Retina (tissue), 1 donor: Measurements from ENCODE around the gene SCUBE2.
"Not testable (repeated sequence)": the region's sequence is repeated elsewhere in the genome, so short reads cannot be mapped to it uniquely, and the experiment has no call there.

Experiments used
- DNase-seq: peaks from one replicate; pipeline ENCODE4 v3.0.0-alpha.2; 2016

Gene SCUBE2

GRCh38 chr11:9040410-9040809, 51.0 kb downstream of the SCUBE2 start:
- DNase-seq: no peak

DNA sequence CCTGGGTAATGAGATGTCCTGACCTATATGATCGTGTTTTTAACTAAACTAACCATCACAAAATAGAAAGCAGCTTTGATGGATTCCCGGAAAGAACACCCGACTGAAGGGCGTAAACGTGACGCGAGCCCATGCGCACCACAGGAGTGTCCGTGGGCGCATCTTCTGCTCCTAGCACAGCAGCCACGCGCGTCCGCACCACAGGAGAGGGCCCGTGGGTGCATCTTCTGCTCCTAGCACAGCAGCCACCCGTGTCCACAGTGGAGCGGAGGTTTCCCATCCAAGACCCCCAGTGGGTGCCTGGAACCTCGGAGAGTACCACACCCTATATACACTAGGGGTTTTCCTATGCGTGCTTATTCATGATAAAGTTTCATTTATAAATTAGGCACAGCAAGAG, 51.5 kb downstream of the SCUBE2 start:
- DNase-seq: no peak

DNA sequence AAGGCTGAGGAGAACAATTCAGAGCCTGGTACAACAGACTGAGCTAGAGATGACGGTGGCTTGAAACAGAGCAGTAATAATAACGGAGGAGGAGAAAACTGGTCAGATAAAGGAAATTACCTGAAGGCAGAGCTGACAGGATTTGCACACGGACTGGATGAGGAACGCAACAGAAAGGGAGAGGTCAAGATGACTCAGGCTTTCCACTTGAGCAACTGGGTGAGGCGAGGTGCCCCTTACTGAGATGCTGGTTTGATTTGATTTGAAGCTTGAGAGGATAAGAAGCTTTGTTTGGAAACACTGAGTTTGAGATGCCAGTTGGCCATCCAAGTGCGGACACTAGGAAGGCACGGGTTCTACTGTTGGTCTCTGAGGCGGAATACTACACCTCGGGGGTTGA, 52.2 kb downstream of the SCUBE2 start:
- no peak for DNase-seq

GRCh38 chr11:9038541-9038940, 52.9 kb downstream of the SCUBE2 start:
- no peak for DNase-seq

- no peak for DNase-seq
Measured at GRCh38 chr11:9037963-9038362, 53.4 kb downstream of the SCUBE2 start.

- DNase-seq: peak; percentile 57
Measured at GRCh38 chr11:9037046-9037780, 54.2 kb downstream of the SCUBE2 start.

- DNase-seq: no peak
Measured at GRCh38 chr11:9030601-9031000, 60.8 kb downstream of the SCUBE2 start.

DNA sequence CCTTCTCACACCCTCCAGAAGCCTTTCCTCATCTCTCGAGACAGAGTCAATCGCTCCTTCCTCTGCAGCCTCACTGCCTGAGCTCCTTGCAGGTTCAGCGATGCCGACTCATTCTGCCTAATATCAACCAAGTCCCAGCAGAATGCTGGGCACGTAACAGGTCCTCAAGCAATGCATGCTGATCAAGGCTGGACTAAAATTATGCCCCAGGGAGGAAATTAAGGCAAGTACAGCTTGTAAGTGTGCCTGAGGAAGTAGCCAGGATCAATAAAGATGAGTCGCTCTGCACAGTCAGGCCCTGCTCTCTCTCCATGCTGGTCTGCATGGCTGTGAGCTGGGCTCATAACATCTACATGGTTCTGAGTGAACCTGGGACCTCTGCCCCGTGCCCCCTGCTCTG, 62.0 kb downstream of the SCUBE2 start:
- DNase-seq: peak; percentile 21

DNA sequence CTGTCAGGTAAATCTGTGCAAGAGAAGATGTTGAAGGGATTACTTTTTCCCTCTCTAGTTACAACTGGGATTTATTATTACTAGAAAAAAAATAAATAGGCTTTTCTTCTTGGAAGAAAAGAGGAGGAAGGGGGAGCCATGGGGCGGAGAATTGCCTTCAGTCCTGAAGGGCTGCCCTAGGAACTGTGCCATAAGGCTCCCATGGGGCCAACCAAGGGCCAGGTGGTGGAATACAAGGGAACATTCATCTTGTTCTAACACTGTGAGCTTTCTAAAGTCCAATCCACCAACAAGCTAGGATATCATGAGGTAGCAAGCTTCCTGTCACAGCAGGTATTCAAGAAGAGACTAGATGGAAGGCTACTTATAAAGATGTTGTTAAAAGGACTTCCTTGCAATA, 62.8 kb downstream of the SCUBE2 start:
- no peak for DNase-seq

DNA sequence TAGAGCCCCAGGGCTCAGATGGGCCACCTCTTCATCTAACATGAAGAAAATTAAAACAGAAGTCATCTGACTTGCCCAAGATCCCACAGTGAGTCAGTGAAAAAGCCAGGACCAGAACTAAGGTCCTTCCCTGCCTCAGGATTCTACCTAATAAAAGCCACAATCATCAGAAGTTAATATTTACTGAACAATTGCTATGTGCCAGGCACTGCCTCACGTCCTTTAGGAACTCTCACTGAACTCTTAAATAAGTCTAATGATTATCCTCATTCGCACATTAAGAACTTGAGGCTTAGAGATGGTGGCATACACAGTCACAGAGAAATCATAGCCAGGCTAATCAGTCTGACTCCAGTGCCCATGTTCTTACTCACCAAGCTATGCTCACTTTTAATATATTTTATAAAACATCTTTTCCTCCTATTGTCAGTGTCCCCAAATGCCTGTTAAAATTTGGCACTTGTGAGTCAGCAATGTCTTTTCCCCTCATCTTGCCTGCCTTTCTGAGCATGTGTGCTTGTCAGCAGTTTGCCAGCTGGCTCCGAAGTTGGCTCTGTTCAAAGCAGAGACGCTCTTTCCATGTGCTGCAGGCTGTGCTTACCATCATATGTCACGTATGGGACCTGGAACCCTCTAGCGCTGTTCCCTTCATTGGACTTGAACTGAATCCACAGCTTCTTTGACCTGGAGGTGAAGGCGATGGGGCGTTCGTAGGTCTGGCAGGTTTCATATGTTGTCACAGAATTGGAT, 66.1 kb downstream of the SCUBE2 start:
- no peak for DNase-seq

DNA sequence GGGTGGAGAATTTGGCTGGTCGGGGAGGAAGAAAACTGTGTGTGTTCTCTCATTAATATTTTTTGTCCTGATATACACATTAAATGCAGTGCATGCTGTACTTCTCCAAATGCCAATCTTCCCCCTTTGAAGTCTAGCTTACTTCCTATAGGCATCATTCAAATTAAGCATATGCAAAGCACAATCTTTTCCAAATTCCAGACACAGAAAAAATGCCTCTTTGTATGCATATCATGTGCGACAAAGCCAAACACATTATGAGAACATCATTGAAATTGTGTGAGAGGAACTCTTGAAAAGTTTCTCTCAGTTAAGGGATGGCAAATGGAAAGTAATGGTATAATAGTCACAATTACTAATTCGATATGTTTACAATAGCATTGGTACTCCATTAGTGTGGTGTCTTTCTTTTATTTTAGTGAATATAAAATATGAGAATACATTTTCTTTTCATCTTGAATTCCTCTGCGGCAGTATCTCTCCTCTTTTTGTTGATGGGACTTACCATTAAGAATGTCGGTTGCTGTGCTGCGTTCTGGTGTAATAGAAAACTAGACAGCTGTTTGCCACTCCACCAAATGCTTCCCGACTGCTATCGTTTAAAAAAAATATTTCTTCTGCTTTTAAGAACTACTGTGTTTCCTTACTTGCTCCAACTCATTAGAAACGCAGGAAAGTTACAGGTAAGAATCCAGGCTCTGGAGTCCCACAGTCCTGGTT, 68.3 kb downstream of the SCUBE2 start:
- no peak for DNase-seq

DNA sequence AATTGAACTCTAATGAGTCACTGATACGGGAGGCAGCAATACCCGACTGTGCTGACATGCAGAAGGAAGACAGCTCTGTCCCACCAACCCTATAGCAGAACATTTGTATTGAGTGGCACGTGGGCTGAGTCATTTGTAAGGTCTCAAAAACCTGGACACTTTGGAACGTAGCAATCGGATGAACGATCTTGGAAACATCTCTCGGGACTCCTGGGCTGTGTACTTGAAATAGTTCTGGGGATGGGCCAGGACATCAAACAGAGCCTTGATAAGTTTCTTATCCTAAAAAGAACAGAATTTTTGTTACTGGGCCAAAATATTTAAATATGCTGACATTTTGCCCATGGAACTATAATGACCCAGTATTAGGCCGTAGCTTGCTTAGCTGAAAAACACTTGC, 70.5 kb downstream of the SCUBE2 start:
- no peak for DNase-seq

DNA sequence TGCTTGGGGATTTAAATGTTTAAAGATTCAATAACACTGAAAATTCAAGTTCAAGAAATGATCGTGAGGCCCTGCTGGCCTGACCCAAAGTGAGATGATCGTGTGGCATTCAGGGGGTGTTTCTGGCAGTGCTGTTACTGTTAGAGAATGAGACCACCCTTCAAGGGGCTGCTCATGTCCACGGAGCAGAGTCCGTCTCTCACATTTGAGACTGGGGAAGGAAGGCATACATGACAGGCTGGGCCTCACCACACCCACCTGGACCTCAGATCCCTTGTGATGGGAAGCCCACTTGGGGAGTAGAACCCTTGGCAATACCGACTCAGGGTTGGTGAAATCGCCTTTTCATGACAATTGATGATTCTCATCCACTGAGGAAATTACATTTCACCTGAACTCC, 71.5 kb downstream of the SCUBE2 start:
- no peak for DNase-seq

DNA sequence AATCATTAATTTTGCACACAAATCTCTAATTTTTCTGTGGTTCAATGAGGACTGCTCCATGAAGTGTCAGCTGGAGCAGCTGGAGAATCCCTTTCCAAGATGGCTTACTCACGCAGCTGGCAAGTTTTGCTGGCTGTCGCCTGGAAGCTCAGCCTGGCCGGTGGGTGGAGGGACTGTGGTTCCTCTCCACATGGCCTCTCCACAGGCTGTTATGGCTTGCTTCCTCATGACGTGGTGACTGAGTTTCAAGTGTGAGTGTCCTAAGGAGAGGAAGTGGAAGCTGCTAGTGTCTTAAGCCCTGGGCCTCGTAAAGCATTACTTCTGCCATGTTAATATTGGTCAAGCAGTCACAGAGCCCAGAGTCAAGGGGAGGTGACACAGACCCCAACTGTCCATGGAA, 73.6 kb downstream of the SCUBE2 start:
- no peak for DNase-seq

- DNase-seq: no peak
Measured at GRCh38 chr11:9016916-9017642, 74.3 kb downstream of the SCUBE2 start.

GRCh38 chr11:9015677-9016076, 75.7 kb downstream of the SCUBE2 start:
- DNase-seq: peak; percentile 78

GRCh38 chr11:9014826-9015225, 76.6 kb downstream of the SCUBE2 start:
- DNase-seq: no peak

- DNase-seq: no peak
Measured at GRCh38 chr11:9013373-9013772, 78.0 kb downstream of the SCUBE2 start.

DNA sequence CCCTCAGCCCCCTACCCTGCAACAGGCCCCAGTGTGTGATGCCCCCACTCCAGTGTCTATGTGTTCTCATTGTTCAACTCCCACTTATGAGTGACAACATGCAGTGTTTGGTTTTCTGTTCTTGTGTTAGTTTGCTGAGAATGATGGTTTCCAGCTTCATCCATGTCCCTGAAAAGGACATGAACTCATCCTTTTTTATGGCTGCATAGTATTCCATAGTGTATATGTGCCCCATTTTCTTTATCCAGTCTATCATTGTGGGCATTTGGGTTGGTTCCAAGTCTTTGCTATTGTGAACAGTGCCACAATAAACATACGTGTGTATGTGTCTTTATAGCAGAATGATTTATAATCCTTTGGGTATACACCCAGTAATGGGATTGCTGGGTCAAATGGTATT, 81.9 kb downstream of the SCUBE2 start:
- not testable (repeated sequence) for DNase-seq

- no peak for DNase-seq
Measured at GRCh38 chr11:9008661-9009060, 82.7 kb downstream of the SCUBE2 start.

- DNase-seq: no peak
Measured at GRCh38 chr11:9008011-9008550, 83.3 kb downstream of the SCUBE2 start.

- DNase-seq: peak; percentile 16
Measured at GRCh38 chr11:9005087-9005486, 86.3 kb downstream of the SCUBE2 start.
